Esophagus muscularis mucosa (tissue), 4 donors: ENCODE measurements around the gene SH3RF3. TPM values are rescaled to one million over a fixed set of nuclear protein-coding genes. Genes with fewer than 3 reads are reported as not detected.

ENCODE experiments used
- DNase-seq: peaks from one replicate; pipeline ENCODE4 v3.0.0-alpha.2; 2017; ENCODE audit errors: extremely low spot score
- H3K27ac ChIP-seq, 4 donors: fragments of 200-600 bp; sonication (generic); replicated peaks in 1 of 4; 1 replicate in 3 of 4; 2 replicates in 1 of 4; pipeline ENCODE4 v1.5.1; 2016 to 2019; ENCODE audit warnings: mild to moderate bottlenecking in 1 of 4
- H3K27me3 ChIP-seq, 4 donors: fragments of 200-600 bp; sonication (generic); one replicate each; pipeline versions ENCODE4 v1.5.1 to v1.6.0; 2016 to 2019
- H3K36me3 ChIP-seq, 4 donors: fragments of 200-600 bp; sonication (generic); one replicate each; pipeline ENCODE4 v1.5.1; 2016 to 2019
- H3K4me1 ChIP-seq, 4 donors: fragments of 200-600 bp; sonication (generic); one replicate each; pipeline ENCODE4 v1.5.1; 2016 to 2019
- H3K4me3 ChIP-seq, 4 donors: fragments of 200-600 bp; sonication (generic); 1 replicate in 2 of 4; 2 replicates in 2 of 4; pipeline ENCODE4 v1.5.1; 2016 to 2019; ENCODE audit warnings: mild to moderate bottlenecking in 4 of 4, moderate library complexity in 1 of 4
- H3K9me3 ChIP-seq, 4 donors: fragments of 200-600 bp; sonication (generic); 1 replicate in 3 of 4; 2 replicates in 1 of 4; pipeline ENCODE4 v1.5.1; 2016 to 2019
- EP300 ChIP-seq: sonication (generic); formaldehyde crosslinking; IDR thresholded peaks from one replicate; pipeline ENCODE4 v1.6.1; 2017; ENCODE audit warnings: antibody characterized with exemption
- POLR2A ChIP-seq: fragments of 450-650 bp; IDR thresholded peaks from one replicate; pipeline ENCODE4 v1.6.1; 2017; ENCODE audit warnings: antibody characterized with exemption, moderate library complexity, mild to moderate bottlenecking, low read depth
- POLR2AphosphoS5 ChIP-seq, 2 donors: sonication (generic); formaldehyde crosslinking; IDR thresholded peaks; one replicate each; pipeline ENCODE4 v1.6.1; 2017; ENCODE audit warnings: antibody characterized with exemption in 2 of 2
- WGBS: methylation state at CpG from one replicate; pipeline ENCODE4 v1.1.5; 2018; 5-methylcytosine and 5-hydroxymethylcytosine counted together
- intact Hi-C: fragments of 100-400 bp; cut with DNase I; formaldehyde crosslinking; loops from one replicate; pipeline ENCODE4 v1.15.1; 2023
- total RNA-seq, 4 donors: library from RNA; depleted of rRNA; stranded (reverse); fragments of >200 nt; gene quantifications; one replicate each; pipeline versions ENCODE4 v1.1.0 to v1.2.1, GENCODE V29; 2016
- TF ChIP-seq, protein P1 (sequence below), 3 experiments: fragments of 200-600 bp in 2 of 3; fragments of 450-650 bp in 1 of 3; sonication (generic) in 2 of 3; IDR thresholded peaks; one replicate each; pipeline ENCODE4 v1.5.1; 2017 to 2019; ENCODE audit warnings: antibody characterized with exemption in 3 of 3, mild to moderate bottlenecking in 2 of 3, moderate library complexity in 1 of 3

Gene SH3RF3
- total RNA-seq, 4 donors from 2014 or later, result 6.3 to 17.5 (median 11.3) TPM

GRCh38 chr2:109174214-109174613 lies 45.2 kb downstream of the SH3RF3 start:
- Histone ChIP-seq H3K4me1 (peaks cover 41 to 64% (median 60%) of the 10 kb centered on the region in 4 donors), H3K4me3 (no peak overlapping the region), H3K27me3 (no peaks in the 10 kb centered on the region), H3K9me3 (no peaks in the 10 kb centered on the region), H3K27ac (peak overlapping the region; percentile 76 to 87 (median 82)), H3K36me3 (no peaks in the 10 kb centered on the region)
- intact Hi-C loops, result no loop called here
- DNase-seq, result no peak
- TF ChIP-seq POLR2AphosphoS5 (IDR thresholded peaks at IDR 0.05) (no peak), EP300 (no peak), POLR2A (no peak)
- TF ChIP-seq, protein P1, sequence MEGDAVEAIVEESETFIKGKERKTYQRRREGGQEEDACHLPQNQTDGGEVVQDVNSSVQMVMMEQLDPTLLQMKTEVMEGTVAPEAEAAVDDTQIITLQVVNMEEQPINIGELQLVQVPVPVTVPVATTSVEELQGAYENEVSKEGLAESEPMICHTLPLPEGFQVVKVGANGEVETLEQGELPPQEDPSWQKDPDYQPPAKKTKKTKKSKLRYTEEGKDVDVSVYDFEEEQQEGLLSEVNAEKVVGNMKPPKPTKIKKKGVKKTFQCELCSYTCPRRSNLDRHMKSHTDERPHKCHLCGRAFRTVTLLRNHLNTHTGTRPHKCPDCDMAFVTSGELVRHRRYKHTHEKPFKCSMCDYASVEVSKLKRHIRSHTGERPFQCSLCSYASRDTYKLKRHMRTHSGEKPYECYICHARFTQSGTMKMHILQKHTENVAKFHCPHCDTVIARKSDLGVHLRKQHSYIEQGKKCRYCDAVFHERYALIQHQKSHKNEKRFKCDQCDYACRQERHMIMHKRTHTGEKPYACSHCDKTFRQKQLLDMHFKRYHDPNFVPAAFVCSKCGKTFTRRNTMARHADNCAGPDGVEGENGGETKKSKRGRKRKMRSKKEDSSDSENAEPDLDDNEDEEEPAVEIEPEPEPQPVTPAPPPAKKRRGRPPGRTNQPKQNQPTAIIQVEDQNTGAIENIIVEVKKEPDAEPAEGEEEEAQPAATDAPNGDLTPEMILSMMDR (IDR thresholded peaks at IDR 0.05), result no peak
- 76% methylated on average over 4 of the region's 4 CpGs for WGBS

DNA sequence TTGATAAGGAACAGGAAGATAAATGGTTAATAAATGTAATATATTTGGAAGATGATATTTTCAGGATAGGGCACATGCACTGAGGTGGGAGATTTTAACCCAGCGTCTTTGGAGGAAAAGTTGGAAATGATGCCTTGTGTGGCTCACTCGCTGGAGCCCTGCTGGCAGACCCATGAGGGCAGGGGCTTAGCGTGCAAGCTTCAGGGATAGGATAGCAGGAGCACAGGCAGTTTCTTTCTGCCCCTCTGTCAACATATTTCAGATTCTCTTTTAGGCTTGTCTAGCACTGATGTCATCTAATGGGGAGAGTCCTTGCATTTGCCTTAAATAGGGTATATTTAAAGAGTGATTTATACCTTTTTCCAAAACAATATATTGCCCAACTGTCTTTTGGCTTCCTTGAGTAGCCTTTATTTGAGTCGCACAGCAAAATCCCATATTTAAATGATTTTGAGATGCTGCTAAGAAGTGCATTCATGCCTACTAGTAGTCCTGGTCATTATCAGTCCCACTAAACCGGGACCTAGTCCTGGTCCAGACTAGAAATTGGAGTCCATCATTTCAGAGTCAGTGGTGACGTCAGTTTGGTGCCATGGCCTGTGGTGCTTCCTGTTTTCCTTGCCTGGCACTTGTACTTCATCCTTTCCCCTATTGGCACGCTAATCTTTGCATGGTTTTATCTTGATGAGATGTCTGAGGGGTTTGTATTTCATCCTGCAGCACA lies 45.8 kb downstream of the SH3RF3 start:
- H3K27me3 ChIP-seq, result no peaks in the 10 kb centered on the region
- no peak for DNase-seq
- H3K36me3 ChIP-seq, result no peaks in the 10 kb centered on the region
- H3K4me1 ChIP-seq, result peaks cover 41 to 64% (median 60%) of the 10 kb centered on the region in 4 donors
- H3K9me3 ChIP-seq, result no peaks in the 10 kb centered on the region
- TF ChIP-seq POLR2AphosphoS5 (IDR thresholded peaks at IDR 0.05) (no peak), EP300 (no peak), POLR2A (no peak)
- TF ChIP-seq, protein P1 (IDR thresholded peaks at IDR 0.05), result no peak
- H3K27ac ChIP-seq, result peak overlapping the region; percentile 76 to 87 (median 82)
- intact Hi-C loops, result no loop called here
- no peak overlapping the region for H3K4me3 ChIP-seq
- WGBS, result 93% methylated on average over 7 of the region's 7 CpGs

DNA sequence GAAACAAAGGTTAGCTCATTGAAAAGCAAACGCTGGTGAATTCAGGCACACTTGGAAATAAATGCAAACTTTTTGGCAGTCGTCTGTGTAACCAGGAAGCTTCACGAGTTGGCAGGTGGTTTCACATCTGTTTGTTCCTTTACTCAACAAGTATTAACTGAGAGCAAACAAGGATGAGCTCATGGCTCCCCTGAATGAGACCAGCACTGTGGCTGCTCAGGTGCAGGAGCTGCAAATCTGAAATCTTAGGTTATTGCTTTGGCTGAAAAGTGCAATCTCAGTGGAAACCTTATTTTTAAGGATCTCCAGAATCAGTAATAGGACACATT lies 46.3 kb downstream of the SH3RF3 start:
- DNase-seq, result no peak
- H3K36me3 ChIP-seq, result no peaks in the 10 kb centered on the region
- TF ChIP-seq POLR2AphosphoS5 (IDR thresholded peaks at IDR 0.05) (no peak), EP300 (no peak), POLR2A (no peak)
- TF ChIP-seq, protein P1 (IDR thresholded peaks at IDR 0.05), result no peak
- intact Hi-C loops, result no loop called here
- 75% methylated on average over 3 of the region's 3 CpGs for WGBS
- no peaks in the 10 kb centered on the region for H3K27me3 ChIP-seq
- no peaks in the 10 kb centered on the region for H3K9me3 ChIP-seq
- H3K4me1 ChIP-seq, result peaks cover 41 to 64% (median 60%) of the 10 kb centered on the region in 4 donors
- H3K27ac ChIP-seq, result no peak overlapping the region
- no peak overlapping the region for H3K4me3 ChIP-seq

DNA sequence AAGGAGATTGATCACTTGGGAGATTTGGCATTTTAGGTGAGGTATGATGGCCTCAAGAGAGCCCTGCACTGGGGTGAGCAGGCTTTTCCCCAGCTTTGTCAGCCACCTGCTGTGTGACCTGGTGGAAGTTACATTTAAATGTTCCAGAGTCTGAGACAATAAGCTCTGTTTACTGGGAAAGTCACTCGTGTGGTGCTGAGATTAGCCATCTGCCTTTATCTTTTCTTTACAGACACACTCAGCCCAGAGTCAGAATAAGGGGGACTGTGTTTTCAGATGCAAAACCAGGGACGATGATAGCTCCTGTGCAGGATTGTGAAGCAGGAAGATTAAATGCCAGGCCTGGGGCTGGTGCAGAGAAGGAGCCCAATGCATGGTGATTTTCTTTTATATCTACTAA lies 47.9 kb downstream of the SH3RF3 start:
- H3K9me3 ChIP-seq, result no peaks in the 10 kb centered on the region
- WGBS, result 74% methylated on average over 2 of the region's 2 CpGs
- H3K36me3 ChIP-seq, result no peaks in the 10 kb centered on the region
- intact Hi-C loops, result no loop called here
- no peak for DNase-seq
- H3K4me1 ChIP-seq, result peaks cover 29 to 50% (median 46%) of the 10 kb centered on the region in 4 donors
- TF ChIP-seq, protein P1 (IDR thresholded peaks at IDR 0.05), result no peak
- H3K27me3 ChIP-seq, result no peaks in the 10 kb centered on the region
- H3K4me3 ChIP-seq, result no peak overlapping the region
- no peak overlapping the region for H3K27ac ChIP-seq

DNA sequence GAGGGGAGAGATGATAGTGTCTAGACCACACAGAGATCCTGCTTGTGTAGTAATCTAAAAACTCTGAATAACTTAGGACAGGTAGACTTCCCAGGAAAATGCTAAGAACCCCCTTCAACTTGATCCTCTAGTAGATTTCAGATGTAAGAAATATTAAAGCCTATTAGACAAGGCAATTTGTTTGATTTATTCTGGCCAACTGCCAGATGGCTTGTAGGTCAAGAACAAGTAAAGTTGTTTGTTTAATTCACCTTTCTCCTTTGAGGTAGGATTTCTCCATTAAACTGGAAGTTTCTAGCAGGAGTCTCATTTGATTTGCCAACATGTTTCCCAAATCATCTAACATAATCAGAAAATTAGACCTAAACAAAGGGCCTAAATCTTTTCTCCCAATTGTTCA lies 48.6 kb downstream of the SH3RF3 start:
- no peaks in the 10 kb centered on the region for H3K9me3 ChIP-seq
- no peaks in the 10 kb centered on the region for H3K36me3 ChIP-seq
- H3K4me3 ChIP-seq, result no peak overlapping the region
- no peak overlapping the region for H3K27ac ChIP-seq
- peaks cover 22 to 43% (median 39%) of the 10 kb centered on the region in 4 donors for H3K4me1 ChIP-seq
- no peak for DNase-seq
- no peaks in the 10 kb centered on the region for H3K27me3 ChIP-seq
- no peak for TF ChIP-seq POLR2A
- no peak for TF ChIP-seq POLR2AphosphoS5 (IDR thresholded peaks at IDR 0.05)
- TF ChIP-seq, protein P1 (IDR thresholded peaks at IDR 0.05), result no peak
- no peak for TF ChIP-seq EP300
- intact Hi-C loops, result no loop called here
